ENCODE results near the gene SLC52A3.
"Not testable (repeated sequence)": the region's sequence is repeated elsewhere in the genome, so short reads cannot be mapped to it uniquely, and the experiment has no call there.

Gene SLC52A3

GRCh38 chr20:768426-768978 lies at the start of gene SLC52A3:
Gene SLC52A3, minus strand, starts transcription at chr20:768500. Its CDS starts 2,726 bp downstream, at chr20:765774.
- TF ChIP-seq FOXM1 (IDR thresholded peaks at IDR 0.05; ENCODE audit: borderline replicate concordance) (no peak), TARDBP (IDR thresholded peaks at IDR 0.05) (no peak), L3MBTL2 (conservative IDR thresholded peaks at IDR 0.05) (no peak), FOXA1 (IDR thresholded peaks at IDR 0.05) (no peak), SP1 (IDR thresholded peaks at IDR 0.05) (no peak)
- TF ChIP-seq, protein P1, sequence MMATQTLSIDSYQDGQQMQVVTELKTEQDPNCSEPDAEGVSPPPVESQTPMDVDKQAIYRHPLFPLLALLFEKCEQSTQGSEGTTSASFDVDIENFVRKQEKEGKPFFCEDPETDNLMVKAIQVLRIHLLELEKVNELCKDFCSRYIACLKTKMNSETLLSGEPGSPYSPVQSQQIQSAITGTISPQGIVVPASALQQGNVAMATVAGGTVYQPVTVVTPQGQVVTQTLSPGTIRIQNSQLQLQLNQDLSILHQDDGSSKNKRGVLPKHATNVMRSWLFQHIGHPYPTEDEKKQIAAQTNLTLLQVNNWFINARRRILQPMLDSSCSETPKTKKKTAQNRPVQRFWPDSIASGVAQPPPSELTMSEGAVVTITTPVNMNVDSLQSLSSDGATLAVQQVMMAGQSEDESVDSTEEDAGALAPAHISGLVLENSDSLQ (IDR thresholded peaks at IDR 0.05): no peak
- ChIA-PET POLR2A (no interaction called here), CTCF (interaction anchor here (1.2 kb wide), 1 partner anchor 187 kb away, joined by 3 read pairs; no protein-coding TSS in a partner anchor)
- peak; percentile 31 for DNase-seq (ENCODE audit: extremely low spot score)

DNA sequence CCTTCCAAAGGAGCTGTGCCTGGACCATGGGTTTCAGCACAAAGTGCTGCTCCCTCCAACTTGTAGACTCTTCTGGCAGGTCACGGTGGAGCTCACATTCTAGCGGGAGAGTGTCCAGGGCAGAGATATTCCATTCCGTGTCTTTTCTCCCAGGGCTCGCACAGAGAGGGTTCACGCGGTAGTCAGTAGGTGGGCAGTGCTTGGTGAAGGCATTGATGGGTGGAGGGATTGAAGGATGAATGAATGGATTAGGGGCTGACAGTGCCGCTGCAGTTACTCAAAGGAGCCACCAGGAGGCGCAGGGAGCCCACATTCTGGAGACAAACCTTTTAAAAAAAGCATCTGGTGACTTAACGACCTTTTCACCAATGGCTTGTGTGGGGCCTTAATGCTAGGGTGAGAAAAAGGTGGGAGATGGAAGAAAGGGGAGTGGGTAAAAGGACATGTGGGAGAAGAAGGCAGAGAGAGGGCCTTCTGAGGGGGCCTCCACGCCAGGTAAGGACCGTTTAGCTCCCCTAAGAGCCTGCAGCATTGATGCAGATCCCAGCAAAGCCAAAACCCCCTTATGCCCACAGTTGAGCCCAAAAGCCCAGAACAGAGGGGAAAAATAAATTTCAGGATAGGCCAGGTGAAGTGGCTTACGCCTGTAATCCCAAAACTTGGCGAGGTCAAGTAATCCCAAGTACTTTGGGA lies 47.8 kb upstream of the SLC52A3 start:
- ChIA-PET CTCF (interaction anchor here (0.7 to 4.2 kb wide), 3 partner anchors 22 to 143 kb away, joined by 3 to 31 read pairs (median 3); no protein-coding TSS in a partner anchor), POLR2A (no interaction called here)
- no peak for TF ChIP-seq SP1 (IDR thresholded peaks at IDR 0.05)
- TF ChIP-seq ZNF384 (IDR thresholded peaks at IDR 0.05): peak; percentile 57
- DNase-seq (ENCODE audit: extremely low spot score): peak; percentile 74

- POLR2A ChIA-PET: no interaction called here
- CTCF ChIA-PET: interaction anchor here (0.7 to 4.2 kb wide), 3 partner anchors 142 to 144 kb away, joined by 3 to 31 read pairs (median 3); no protein-coding TSS in a partner anchor
- DNase-seq (ENCODE audit: extremely low spot score): no peak
- TF ChIP-seq CTBP1 (IDR thresholded peaks at IDR 0.05; ENCODE audit: borderline replicate concordance) (no peak), ZNF384 (IDR thresholded peaks at IDR 0.05) (no peak), SP1 (IDR thresholded peaks at IDR 0.05) (no peak), NFRKB (IDR thresholded peaks at IDR 0.05) (no peak), SUZ12 (IDR thresholded peaks at IDR 0.05) (no peak), ARNT (IDR thresholded peaks at IDR 0.05) (no peak), LEF1 (IDR thresholded peaks at IDR 0.05; ENCODE audit: borderline replicate concordance) (no peak), FOXM1 (IDR thresholded peaks at IDR 0.05; ENCODE audit: borderline replicate concordance) (no peak), BHLHE40 (IDR thresholded peaks at IDR 0.05; ENCODE audit: borderline replicate concordance) (no peak), FOXK2 (IDR thresholded peaks at IDR 0.05) (no peak), TARDBP (IDR thresholded peaks at IDR 0.05) (no peak), L3MBTL2 (conservative IDR thresholded peaks at IDR 0.05) (no peak)
- TF ChIP-seq, protein P1 (IDR thresholded peaks at IDR 0.05): no peak
These were observed 46.9 kb upstream of the SLC52A3 start for GRCh38 chr20:815226-815625.

DNA sequence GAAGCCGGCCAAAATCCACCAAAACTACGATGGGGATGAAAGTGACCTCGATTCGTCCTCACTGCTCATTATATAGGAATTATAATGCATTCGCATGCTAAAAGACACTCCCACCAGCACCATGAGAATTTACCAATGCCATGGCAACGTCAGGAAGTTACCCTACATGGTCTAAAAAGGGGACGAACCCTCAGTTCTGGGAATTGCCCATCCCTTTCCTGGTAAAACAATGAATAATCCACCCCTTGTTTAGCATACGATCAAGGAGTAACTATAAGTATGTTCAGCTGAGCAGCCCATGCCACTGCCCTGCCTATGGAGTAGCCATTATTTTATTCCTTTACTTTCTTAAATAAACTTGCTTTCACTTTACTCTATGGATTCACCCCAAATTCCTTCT lies 45.1 kb upstream of the SLC52A3 start:
- CTCF ChIA-PET: no interaction called here
- TF ChIP-seq ARNT (IDR thresholded peaks at IDR 0.05) (no peak), HDGF (IDR thresholded peaks at IDR 0.05; ENCODE audit: borderline replicate concordance) (no peak), FOXA1 (IDR thresholded peaks at IDR 0.05) (no peak)
- DNase-seq (ENCODE audit: extremely low spot score): no peak
- POLR2A ChIA-PET: no interaction called here

DNA sequence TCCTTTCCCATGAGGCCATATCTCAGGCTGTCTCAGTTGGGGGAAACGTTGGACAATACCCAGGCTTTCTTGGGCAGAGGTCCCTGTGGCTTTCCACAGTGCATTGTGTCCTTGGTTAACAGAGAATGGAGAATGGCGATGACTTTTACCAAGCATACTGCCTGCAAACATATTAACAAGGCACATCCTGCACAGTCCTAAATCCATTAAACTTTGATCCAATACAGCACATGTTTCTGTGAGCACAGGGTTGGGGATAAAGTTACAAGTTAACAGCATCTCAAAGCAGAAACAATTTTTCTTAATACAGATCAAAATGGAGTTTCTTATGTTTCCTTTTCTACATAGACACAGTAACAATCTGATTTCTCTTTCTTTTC lies 44.1 kb upstream of the SLC52A3 start:
- DNase-seq (ENCODE audit: extremely low spot score); CTCF ChIA-PET; POLR2A ChIA-PET: not testable (repeated sequence)

- CTCF ChIA-PET; POLR2A ChIA-PET; DNase-seq (ENCODE audit: extremely low spot score): not testable (repeated sequence)
These were observed 43.6 kb upstream of the SLC52A3 start for GRCh38 chr20:811776-812434.

DNA sequence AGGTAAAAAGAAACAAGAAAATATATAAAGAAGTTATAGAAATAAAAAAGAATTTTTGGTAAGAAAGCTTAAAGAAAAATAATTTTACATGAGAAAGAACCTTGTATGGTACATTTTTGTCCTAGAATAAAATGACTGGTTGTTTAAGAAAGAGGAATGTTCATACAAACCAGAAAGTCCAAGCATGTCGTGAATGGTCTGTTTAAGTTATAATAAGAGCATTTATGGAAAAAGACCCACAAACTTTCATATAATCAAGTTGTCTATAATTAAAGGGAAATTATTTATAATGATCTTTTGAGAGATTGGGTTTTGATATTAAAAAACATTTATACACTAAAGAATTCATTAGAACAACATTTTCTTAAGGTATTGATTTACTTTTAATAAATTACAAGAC lies 37.4 kb upstream of the SLC52A3 start:
- no peak for DNase-seq (ENCODE audit: extremely low spot score)
- CTCF ChIA-PET: no interaction called here

More for the DNA sequence above, 37.4 kb upstream of the SLC52A3 start:
- POLR2A ChIA-PET: no interaction called here
- TF ChIP-seq SP1 (IDR thresholded peaks at IDR 0.05) (no peak), CTBP1 (IDR thresholded peaks at IDR 0.05; ENCODE audit: borderline replicate concordance) (no peak), FOXK2 (IDR thresholded peaks at IDR 0.05) (no peak), BHLHE40 (IDR thresholded peaks at IDR 0.05; ENCODE audit: borderline replicate concordance) (no peak), L3MBTL2 (conservative IDR thresholded peaks at IDR 0.05) (no peak), ZNF384 (IDR thresholded peaks at IDR 0.05) (no peak), FOXA1 (IDR thresholded peaks at IDR 0.05) (no peak), HDGF (IDR thresholded peaks at IDR 0.05; ENCODE audit: borderline replicate concordance) (no peak), FOXM1 (IDR thresholded peaks at IDR 0.05; ENCODE audit: borderline replicate concordance) (no peak), ELF4 (IDR thresholded peaks at IDR 0.05) (no peak), LEF1 (IDR thresholded peaks at IDR 0.05; ENCODE audit: borderline replicate concordance) (no peak), TARDBP (IDR thresholded peaks at IDR 0.05) (no peak)
- TF ChIP-seq, protein P1 (IDR thresholded peaks at IDR 0.05): no peak
